Activated T-cell treated with anti-CD3 and anti-CD28 coated beads for 1 hour (primary cell): ENCODE results near the gene AGPAT4.
"Not testable (repeated sequence)": the region's sequence is repeated elsewhere in the genome, so short reads cannot be mapped to it uniquely, and the experiment has no call there.

Experiments
- DNase-seq: peaks from one replicate; pipeline ENCODE4 v3.0.0-alpha.2; 2020; ENCODE audit warnings: low read depth

The AGPAT4 gene

DNA sequence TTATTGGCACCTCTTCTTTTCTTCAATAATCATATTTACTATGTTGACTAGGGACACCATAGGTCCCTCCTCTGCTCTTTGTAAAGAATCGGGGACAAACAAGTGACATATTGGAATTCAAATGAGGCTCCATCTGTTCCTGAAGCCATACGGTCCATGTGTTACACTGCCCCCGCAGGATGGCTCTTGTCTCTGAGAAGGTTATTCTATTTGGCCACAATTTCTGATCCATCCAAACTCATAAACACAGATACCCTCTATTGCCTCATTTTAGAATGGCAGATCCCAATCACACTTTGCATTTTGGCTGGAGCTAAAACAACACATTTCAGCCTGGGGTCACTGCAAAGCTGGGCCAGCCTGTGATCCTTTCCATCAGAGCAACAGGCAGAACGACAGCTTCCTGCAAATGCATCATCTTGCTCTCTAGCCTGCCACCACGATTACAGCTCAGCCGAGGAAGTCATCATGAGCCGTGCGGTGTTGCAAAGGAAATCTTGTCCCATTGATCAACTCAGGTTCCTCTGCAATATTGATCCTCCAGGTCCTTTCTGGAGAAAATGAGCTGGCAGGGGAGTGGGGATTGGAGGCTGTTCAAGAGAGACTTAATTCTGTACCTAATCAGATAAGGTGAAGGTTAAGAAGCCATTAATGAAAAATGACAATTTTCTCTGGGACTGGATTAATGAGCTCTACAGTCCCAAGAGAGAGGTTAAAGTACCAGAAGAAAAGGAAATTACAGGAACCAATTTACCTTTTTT is 73.1 kb downstream of the AGPAT4 start:
- DNase-seq: no peak

DNA sequence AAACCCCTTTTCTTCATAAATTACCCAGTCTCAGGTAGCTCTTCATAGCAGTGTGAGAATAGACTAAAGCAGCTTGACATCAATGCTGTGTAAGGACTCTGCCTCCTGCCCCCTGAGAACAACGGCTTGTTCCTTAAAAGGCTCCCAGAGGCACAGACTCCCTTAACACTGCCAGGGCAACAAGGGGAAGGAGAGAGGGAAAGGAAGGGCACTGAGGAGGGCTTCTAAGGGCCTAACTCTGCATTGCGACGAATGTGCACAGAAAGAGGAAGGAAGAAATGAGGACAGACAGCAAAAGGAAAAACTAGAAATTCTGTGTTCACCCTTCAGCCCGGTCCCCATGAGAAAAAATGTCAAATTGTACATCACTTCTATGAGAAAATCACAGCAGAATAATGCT is 74.0 kb downstream of the AGPAT4 start:
- no peak for DNase-seq

DNA sequence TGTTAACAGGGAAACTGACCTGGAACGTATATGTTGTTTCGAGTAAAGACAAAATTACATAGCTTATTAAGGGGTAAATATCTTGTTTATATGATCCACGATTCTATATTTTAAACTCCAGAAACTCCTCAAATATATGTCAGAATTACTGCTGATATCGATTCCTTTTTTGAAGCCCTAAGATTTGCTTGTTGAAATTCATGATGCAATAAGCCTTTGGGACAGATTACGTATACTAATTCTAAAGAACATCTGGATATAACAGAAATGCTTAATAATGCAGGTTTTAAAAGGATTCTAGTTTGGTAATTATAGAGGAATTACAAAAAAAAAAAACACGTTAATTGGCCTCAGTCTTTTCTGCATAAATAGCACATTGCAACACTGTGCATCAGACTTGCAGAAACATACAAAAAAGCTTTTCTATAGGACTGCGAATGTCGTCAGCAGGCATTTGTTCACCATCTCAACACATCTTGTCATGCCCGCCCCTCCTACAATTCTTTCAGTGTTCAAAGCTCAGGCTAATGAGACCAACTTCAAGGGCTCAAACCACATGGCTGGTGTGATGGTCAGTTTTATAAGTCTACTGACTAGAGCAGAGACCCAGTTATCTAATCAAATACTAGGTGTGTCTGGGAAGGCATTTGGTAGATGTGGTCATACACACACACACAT is 74.9 kb downstream of the AGPAT4 start:
- no peak for DNase-seq

DNA sequence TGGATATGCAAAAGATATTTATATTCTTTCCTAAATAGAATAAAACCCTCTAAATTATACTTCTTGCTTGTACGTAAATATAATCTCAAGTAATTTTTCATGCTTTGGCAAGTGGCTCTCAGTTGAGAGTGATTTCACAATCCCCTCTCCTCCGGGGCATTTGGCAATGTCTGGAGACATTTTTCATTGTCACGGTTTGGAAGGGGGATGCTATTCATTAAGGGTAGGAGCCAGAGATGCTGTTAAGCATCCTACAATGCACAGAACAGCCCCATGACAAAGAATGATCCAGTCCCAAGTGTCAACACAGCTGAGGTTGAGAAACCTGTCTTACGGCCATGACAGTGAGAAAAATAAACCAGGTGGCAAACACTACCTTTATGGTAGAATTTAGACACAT is 75.7 kb downstream of the AGPAT4 start:
- no peak for DNase-seq

DNA sequence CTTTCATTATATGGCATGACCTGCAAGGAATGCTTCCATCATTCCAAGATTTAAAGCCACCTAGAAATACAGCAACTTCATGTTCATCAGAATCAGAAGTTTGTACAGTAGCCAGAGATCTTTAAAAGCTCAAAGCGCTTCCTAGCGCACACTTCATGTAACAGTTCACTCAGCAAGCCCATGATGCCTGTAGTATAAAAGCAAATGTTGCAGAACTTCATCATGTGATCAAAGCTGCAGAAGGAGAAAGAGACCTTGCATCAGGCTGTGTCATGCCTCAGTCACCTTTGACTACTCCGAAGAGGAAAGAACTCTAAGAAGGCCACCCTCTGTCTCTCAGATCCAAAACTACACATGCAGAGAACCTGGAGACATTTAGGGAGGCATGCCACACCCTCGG is 78.5 kb downstream of the AGPAT4 start:
- DNase-seq: no peak

DNA sequence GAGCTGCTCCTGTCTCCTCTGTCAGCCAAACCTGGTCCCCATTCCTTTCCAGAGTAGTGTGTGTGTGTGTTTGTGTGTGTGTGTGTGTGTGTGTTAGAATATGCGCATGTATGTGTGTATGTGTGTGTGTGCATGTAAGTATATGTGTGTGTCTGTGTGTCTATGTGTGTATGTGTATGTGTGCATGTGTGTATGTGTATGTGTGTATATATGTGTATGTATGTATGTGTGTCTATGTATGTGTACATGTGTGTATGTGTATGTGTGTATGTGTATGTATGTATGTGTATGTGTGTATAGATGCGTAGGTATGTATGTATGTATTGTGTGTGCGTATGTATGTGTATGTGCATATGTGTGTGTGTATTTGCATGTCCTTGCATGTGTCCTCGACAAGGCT is 79.5 kb downstream of the AGPAT4 start:
- no peak for DNase-seq

DNA sequence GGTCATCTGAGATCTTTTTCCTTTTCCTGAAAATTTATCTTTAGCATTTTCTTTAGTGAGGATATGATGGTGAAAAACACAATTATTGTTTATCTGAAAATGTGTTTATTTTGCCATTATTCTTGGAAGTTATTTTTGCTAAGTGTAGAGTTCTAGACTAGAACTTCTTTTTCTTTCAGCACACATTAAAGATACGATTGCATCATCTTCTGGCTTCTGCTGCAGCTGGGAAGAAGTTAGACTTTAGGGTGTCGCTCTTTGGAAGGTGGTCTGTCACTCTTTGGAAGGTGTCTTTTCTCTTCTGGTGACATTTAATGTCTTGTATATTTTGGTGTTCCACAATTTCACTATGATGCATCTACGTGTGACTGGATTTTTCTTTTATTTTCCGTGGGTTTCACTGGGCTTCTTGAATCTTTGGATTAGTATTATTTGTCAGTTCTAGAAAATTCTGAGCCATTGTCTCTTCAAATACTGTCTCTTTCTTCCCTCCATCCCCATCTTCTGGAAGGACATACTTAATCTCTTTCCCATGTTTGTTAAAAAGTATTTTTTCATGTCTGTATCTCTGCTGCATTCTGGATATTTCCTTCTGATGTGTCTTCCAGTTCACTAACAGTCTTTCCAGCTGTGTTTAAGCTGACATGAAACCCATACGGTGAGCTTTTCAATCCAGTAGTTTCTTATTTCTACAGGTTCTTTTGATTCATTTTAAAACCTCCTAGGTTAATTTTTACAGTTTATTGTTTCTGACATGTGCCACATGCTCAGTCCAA is 81.0 kb downstream of the AGPAT4 start:
- no peak for DNase-seq

DNA sequence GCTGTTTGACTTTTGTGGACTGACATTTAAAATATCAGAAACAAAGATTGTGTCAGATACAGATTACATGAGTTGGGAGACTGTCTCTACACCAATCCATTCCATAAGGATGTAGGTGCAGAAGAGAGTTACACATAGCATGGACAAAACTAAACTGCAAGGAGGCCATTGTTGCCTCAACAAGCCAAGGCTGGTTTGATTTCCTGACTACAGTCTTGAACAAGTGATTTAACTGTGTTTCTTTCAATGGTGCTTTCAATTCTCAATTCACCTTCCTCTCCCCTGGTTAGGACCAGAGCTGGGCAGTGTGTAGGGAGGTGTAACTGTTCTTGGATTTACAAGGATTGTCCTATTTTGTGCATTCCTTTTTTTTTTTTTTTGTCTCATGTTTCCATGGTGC is 82.2 kb downstream of the AGPAT4 start:
- no peak for DNase-seq

DNA sequence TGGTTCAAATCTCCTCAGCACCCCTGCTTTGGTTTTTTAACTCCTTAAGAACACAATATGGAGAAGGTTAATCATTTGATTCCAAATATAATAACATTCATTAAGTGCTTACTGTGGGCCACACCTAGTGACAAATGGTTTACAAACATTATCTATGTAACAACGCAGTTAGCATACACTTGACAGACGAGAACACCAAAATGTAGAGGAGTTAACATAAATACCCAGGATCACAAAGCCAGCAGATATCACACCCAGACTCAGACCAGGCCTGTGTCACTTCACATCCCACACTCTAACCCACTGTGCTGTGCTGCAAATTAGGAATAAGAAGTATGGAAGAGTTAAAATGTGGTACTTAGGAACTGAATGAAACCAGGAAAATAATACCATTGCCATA is 82.9 kb downstream of the AGPAT4 start:
- DNase-seq: no peak

DNA sequence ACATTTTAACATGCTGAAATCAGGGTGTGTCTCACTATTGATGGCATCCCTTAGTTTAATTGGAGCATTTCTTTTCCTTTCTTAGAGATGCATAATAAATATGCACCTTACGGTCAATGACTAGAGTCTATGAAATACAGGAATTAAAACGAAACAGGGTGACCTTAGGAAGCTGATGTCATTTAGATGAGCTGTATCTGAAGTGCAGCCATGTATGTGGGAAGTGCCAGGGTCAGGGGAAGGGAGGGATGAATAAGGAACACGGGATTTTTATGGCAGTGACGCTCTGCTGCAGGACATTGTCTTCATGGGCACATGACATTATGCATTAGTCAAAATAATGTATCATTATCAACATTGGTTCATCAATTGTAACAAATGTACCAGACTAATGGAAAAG is 84.0 kb downstream of the AGPAT4 start:
- no peak for DNase-seq

DNA sequence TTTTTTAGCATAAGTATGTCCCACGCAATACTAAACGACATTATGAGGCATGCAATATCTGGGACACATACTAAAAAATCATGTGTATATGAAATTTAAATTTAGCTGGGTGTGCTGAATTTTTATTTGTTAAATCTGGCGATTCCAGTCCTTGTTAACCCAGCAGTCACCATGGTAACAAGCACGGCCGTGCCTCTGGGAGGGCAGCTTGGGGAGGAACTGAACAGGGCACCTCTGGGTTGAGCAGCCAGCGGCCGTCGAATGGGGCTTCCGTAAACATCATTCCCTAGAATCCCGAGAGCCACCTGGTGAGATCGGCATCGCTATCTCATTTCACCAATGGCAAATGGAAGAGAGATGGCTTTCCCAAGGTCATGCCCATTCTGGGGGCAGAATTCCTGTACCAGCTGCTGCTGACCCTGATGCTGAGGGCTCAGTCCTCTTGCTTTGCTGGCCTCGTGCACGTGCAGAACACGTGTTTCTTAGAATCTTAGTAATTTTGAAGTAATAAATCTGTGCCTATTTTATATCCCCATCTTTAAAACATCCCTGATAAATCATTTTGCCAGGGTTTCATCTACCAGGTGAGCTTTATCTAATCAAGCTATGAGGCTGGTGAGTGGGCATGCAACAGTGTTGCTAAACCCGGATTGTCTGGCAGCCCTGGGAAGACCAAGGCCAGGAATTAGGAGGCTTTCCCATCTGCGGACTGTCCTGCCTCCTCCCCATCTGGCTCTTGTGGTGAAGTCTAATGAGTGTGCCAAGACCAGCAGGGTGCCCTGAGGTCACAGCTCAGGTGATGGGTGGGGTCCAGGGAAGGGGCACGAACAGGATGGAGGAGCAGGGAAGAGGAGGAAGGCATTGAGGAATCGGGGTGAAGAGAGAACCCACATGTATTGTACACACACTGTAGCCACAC is 85.1 kb downstream of the AGPAT4 start:
- no peak for DNase-seq

DNA sequence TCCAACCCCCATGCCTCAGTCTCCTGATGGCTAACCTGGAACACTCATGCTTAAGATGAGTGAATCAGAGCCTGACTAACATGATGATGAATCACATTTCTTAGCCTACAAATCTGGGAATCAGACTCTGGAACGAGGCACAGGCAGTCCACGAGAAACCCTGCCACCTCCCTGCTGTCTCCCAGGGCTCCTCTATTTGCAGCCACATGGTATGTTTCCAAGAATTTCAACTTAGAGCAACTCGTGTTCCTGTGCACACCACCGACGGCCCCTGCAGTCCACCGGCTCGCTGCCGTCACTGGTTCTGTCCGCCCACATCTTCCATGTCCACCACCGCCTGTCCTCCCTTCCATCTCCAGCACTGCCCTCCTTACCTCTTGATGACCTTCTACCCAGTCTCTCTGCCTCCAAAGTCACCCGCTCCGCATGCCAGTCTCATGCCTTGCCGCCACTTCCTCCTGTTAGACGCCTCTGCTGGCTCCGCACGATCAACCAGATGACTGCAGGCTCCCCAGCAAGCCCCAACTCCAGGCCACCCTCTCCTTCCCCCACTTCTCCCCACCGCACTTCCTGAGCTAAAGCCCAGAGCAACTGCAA is 87.6 kb downstream of the AGPAT4 start:
- DNase-seq: no peak

DNA sequence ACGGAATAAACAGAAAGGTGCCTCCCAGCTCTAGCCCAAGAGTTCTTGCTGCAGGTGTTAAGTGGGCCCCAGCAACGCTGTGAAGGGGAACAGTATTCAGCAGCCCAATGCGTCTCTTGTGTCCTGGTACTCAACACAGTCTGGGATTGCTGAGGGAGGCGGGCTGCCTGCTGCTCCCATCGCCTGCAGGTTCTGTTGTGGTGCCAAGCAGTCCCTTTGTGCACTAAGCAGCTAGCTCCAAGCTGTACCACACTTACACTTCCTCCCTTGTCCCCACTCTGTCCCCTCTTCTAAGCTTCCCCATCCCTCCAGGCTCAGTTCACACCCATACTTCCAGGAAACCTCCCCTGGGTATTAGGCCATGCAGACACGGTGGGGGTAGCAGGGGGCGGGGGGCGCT is 92.7 kb downstream of the AGPAT4 start:
- no peak for DNase-seq

DNA sequence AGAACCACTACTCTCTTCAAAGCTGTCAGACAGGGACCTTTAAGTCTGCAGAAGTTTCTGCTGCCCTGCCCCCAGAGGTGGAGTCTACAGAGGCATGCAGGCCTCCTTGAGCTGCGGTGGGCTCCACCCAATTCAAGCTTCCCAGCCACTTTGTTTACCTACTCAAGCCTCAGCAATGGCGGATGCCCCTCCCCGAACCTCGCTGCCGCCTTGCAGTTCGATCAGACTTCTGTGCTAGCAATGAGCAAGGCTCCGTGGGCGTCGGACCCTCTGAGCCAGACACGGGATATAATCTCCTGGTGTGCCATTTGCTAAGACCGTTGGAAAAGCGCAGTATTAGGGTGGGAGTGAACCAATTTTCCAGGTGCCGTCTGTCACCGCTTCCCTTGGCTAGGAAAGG is 95.7 kb downstream of the AGPAT4 start:
- not testable (repeated sequence) for DNase-seq

DNA sequence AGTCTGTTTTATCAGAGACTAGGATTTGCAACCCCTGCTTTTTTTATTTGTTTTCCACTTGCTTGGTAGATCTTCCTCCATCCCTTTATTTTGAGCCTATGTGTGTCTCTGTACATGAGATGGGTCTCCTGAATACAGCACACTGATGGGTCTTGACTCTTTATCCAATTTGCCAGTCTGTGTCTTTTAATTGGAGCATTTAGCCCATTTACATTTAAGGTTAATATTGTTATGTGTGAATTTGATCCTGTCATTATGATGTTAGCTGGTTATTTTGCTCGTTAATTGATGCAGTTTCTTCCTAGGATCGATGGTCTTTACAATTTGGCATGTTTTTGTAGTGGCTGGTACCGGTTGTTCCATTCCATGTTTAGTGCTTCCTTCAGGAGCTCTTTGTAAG is 97.4 kb downstream of the AGPAT4 start:
- DNase-seq: not testable (repeated sequence)

DNA sequence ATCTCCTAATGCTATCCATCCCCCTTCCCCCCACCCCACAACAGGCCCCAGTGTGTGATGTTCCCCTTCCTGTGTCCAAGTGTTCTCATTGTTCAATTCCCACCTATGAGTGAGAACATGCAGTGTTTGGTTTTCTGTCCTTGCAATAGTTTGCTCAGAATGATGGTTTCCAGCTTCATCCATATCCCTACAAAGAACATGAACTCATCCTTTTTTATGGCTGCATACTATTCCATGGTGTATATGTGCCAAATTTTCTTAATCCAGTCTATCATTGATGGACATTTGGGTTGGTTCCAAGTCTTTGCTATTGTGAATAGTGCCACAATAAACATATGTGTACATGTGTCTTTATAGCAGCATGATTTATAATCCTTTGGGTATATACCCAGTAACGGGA is 101.1 kb downstream of the AGPAT4 start:
- DNase-seq: not testable (repeated sequence)

DNA sequence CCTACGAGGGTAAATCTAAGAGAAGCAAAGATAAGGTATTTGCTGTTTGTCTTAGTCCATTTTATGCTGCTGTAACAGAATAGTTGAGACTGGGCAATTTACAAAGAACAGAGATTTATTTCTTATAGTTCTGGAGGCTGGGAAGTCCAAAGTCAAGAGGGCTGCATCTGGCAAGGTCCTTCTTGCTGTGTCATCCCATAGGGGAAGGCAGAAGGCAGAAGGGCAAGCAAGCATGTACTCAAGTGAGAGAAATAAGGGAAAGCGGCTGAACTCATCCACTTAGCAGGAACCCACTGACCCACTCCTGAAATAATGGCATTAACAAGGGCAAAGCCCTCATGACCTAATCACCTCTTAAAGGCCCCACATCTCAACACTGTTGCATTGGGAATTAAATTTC is 102.7 kb downstream of the AGPAT4 start:
- no peak for DNase-seq

DNA sequence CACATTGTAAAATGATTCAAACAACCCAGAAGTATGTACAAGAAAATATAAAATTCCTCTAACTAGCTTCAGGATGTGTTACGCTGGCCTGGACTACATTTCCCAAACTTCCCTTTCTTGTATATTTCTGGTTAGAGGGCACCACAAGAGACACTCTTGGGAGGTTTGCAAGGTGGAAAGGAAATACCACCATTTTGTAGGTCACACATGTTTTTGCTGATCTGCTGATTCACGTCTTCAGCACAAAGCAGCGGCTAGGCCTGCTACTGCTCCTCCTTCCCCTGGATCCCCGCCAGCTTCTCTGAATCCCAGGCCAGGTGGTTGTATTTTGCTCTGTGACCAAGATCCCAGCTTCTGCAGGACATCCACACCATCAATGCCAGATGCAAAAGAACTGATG is 104.2 kb downstream of the AGPAT4 start:
- no peak for DNase-seq

DNA sequence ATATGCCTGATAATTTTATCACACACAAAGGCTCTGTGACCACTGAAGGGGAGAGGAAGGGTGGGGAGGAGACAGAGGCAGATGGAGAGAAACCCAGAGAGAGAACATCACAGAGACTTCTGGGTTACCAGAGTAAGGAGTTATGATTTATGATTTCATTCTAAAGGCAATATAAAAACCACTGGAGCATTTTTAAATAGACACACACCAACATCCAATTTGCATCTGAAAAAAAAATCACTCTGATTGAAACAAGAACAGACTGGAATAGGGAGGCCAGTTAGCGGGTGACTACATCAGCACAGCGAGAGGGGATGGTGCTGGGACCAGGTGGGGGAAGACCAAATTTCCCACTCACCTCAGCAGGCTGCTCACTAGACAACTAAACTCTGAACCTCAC is 104.8 kb downstream of the AGPAT4 start:
- no peak for DNase-seq

DNA sequence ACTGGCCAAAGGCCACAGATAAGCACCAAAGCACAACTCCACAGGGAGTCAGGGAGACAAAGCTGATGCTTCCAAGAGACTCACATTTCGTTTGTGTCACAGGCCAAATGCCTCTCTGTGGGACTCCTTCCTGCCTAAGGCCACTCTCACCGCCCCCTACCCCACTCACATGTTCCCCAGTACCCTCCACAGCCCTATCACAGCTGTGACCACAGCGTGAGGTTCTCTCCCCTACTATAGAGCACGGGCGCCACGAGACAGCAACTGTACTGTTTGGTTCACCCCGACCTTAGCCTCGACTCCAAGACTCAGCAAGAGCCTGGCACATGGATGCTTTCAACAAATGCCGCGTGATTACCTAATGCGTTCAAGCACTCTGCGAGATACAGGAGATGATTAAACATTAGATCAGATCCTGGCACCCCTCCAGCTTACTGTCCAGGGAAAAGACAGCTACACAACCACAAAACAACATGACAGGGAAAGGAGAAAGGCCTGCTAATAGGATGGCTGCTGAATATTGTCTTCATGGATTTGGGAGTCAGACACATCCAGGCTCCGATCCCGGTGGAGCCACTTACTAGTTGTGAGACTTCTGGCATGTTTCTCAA is 105.5 kb downstream of the AGPAT4 start:
- no peak for DNase-seq

DNA sequence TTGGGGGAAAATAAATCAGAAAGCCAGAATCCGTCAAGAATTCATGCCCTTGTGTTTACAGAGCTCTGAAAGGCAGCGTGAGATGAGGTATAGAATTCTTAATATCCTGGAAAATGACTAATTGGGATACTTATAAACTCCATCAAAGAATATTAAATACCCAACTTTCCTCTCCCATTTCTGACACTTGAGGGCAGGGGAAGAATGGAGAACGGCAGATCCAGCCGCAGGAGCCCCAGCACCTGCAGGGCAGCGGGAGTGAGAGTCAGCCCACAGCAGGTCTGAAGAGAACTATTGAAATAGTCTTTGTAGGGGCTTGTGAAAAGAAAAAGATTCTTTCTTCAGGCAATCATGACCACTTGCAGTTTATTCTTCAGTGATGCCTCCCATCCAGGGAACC is 107.2 kb downstream of the AGPAT4 start:
- no peak for DNase-seq
